PC-3 (cell line): Measurements from ENCODE around the gene CNTFR. TPM values are rescaled to one million over a fixed set of nuclear protein-coding genes. Genes with fewer than 3 reads are reported as not detected.

ENCODE experiments used
- ATAC-seq: fragments of 200-7000 bp; cut with Tn5 transposase; 2 replicates; pipeline ENCODE4 v1.9.1; 2020; ENCODE audit warnings: mild to moderate bottlenecking, moderate library complexity
- BruUV-seq: library from RNA; stranded (reverse); fragments of 400-500 nt; replicated peaks from 2 replicates; lab custom pipeline; 2021; lab: Mats Ljungman, UMichigan
- CTCF ChIA-PET: fragments of 300-600 bp; sonication (Branson Sonifier 250); formaldehyde crosslinking; loops from one replicate; lab custom pipeline; 2022; ENCODE audit warnings: antibody characterized with exemption; lab: Charles Lee
- POLR2A ChIA-PET: fragments of 300-600 bp; sonication (Branson Sonifier 250); formaldehyde crosslinking; loops from one replicate; lab custom pipeline; 2022; ENCODE audit warnings: antibody characterized with exemption; ENCODE audit not compliant: unreplicated experiment; lab: Charles Lee
- DNase-seq: peaks from one replicate; pipeline ENCODE4 v3.0.0-alpha.2; 2015
- H2AFZ ChIP-seq: fragments of 300-600 bp; sonication (generic); 2 replicates; pipeline ENCODE4 v1.6.0; 2016; ENCODE audit warnings: antibody characterized with exemption, low read length
- H3F3A ChIP-seq: fragments of 300-600 bp; sonication (generic); one replicate; pipeline ENCODE4 v1.6.0; 2017; ENCODE audit warnings: antibody characterized with exemption, low read length, control low read depth, mild to moderate bottlenecking; ENCODE audit not compliant: unreplicated experiment
- H3K27ac ChIP-seq: fragments of 300-600 bp; sonication (generic); 2 replicates; pipeline ENCODE4 v1.5.1; 2016; ENCODE audit warnings: mild to moderate bottlenecking, low read length
- H3K27me3 ChIP-seq: fragments of 300-600 bp; sonication (generic); 2 replicates; pipeline ENCODE4 v1.6.1; 2016; ENCODE audit warnings: low read length, mixed read lengths
- H3K36me3 ChIP-seq: fragments of 300-600 bp; sonication (generic); 2 replicates; pipeline ENCODE4 v1.6.1; 2016; ENCODE audit warnings: low read depth, mixed run types, low read length, mixed read lengths
- H3K4me1 ChIP-seq: fragments of 300-600 bp; sonication (generic); 2 replicates; pipeline ENCODE4 v1.5.1; 2016; ENCODE audit warnings: low read length; ENCODE audit not compliant: insufficient read depth
- H3K4me2 ChIP-seq: fragments of 300-600 bp; sonication (generic); 2 replicates; pipeline ENCODE4 v1.6.0; 2016; ENCODE audit warnings: low read length
- H3K4me3 ChIP-seq: fragments of 300-600 bp; sonication (generic); 2 replicates; pipeline ENCODE4 v1.5.1; 2016; ENCODE audit warnings: mild to moderate bottlenecking, low read length, mixed read lengths
- H3K79me2 ChIP-seq: fragments of 300-600 bp; sonication (generic); 2 replicates; pipeline ENCODE4 v1.6.1; 2017; ENCODE audit warnings: low read length, mixed read lengths
- H3K9ac ChIP-seq: fragments of 300-600 bp; sonication (generic); 2 replicates; pipeline ENCODE4 v1.6.0; 2016; ENCODE audit warnings: mild to moderate bottlenecking, low read length
- H3K9me2 ChIP-seq: fragments of 300-600 bp; sonication (generic); replicated peaks from 2 replicates; pipeline ENCODE4 v1.6.1; 2016; ENCODE audit warnings: mixed run types, low read length, mixed read lengths
- H3K9me3 ChIP-seq: fragments of 300-600 bp; sonication (generic); 2 replicates; pipeline ENCODE4 v1.6.1; 2016; ENCODE audit warnings: low read length, mixed read lengths
- H4K20me1 ChIP-seq: fragments of 300-600 bp; sonication (generic); 2 replicates; pipeline ENCODE4 v1.6.1; 2016; ENCODE audit warnings: low read length, mixed read lengths
- CTCF ChIP-seq: fragments of 300-600 bp; sonication (generic); conservative IDR thresholded peaks from 2 replicates; pipeline ENCODE4 v1.5.1; 2017; ENCODE audit warnings: antibody characterized with exemption, low read depth, mild to moderate bottlenecking, low read length
- EZH2 ChIP-seq: fragments of 300-600 bp; sonication (generic); IDR thresholded peaks from one replicate; pipeline ENCODE4 v1.6.1; 2017; ENCODE audit warnings: antibody characterized with exemption, mild to moderate bottlenecking, low read length; ENCODE audit not compliant: unreplicated experiment
- EZH2phosphoT487 ChIP-seq: fragments of 300-600 bp; sonication (generic); IDR thresholded peaks from 2 replicates; pipeline ENCODE4 v1.6.1; 2018; ENCODE audit warnings: mild to moderate bottlenecking, antibody characterized with exemption, low read length, borderline replicate concordance
- intact Hi-C: fragments of 100-400 bp; cut with micrococcal nuclease; formaldehyde crosslinking; loops from 2 replicates; pipeline ENCODE4 v1.9.0; 2023
- total RNA-seq: library from RNA; depleted of rRNA; stranded (reverse); fragments of >200 nt; gene quantifications from 2 replicates; pipeline ENCODE4 v1.2.3, GENCODE V29; 2014

The CNTFR gene
- total RNA-seq, 1 experiment from 2014 or later, result not detected

GRCh38 chr9:34558919-34559623 is 30.5 kb downstream of the CNTFR start:
- H4K20me1 ChIP-seq, result no peaks in the 10 kb centered on the region
- no peak overlapping the region for H3K4me2 ChIP-seq
- BruUV-seq, result no TSS peak
- DNase-seq (no peak), ATAC-seq (no peak)
- H3K9ac ChIP-seq, result no peak overlapping the region
- intact Hi-C loops, result no loop called here
- H3K4me3 ChIP-seq, result no peak overlapping the region
- no peaks in the 10 kb centered on the region for H3F3A ChIP-seq
- H3K36me3 ChIP-seq, result no peaks in the 10 kb centered on the region
- ChIA-PET POLR2A (no interaction called here), CTCF (no interaction called here)
- H3K9me2 ChIP-seq, result no peaks in the 10 kb centered on the region
- H3K9me3 ChIP-seq, result no peaks in the 10 kb centered on the region
- no peaks in the 10 kb centered on the region for H3K4me1 ChIP-seq
- H3K79me2 ChIP-seq, result no peaks in the 10 kb centered on the region
- H3K27ac ChIP-seq, result no peak overlapping the region
- TF ChIP-seq EZH2phosphoT487 (no peak), CTCF (no peak), EZH2 (no peak)
- H3K27me3 ChIP-seq, result no peaks in the 10 kb centered on the region
- H2AFZ ChIP-seq, result no peak overlapping the region

- CTCF ChIA-PET, result no interaction called here
- Histone ChIP-seq H3K36me3 (no peaks in the 10 kb centered on the region), H3K79me2 (no peaks in the 10 kb centered on the region), H3K27ac (no peak overlapping the region), H3K9me3 (no peaks in the 10 kb centered on the region), H2AFZ (no peak overlapping the region), H3K27me3 (no peaks in the 10 kb centered on the region), H3K4me2 (no peak overlapping the region), H3K4me3 (no peak overlapping the region), H4K20me1 (no peaks in the 10 kb centered on the region), H3K9me2 (no peaks in the 10 kb centered on the region), H3K9ac (no peak overlapping the region), H3F3A (no peaks in the 10 kb centered on the region), H3K4me1 (no peaks in the 10 kb centered on the region)
- TF ChIP-seq EZH2phosphoT487 (no peak), EZH2 (no peak), CTCF (no peak)
- no peak for DNase-seq
- no peak for ATAC-seq
- POLR2A ChIA-PET, result no interaction called here
- intact Hi-C loops, result no loop called here
- BruUV-seq, result no TSS peak
Observed at GRCh38 chr9:34558364-34558763, 31.2 kb downstream of the CNTFR start.
